GM12864 (cell line): ENCODE data around the gene BLACAT1.

ENCODE experiments used
- DNase-seq: peaks from one replicate; pipeline ENCODE4 v3.0.0-alpha.2; 2011; ENCODE audit warnings: low read depth
- H3K4me3 ChIP-seq: 2 replicates; pipeline ENCODE4 v1.5.1; 2011; ENCODE audit warnings: mild to moderate bottlenecking, low read depth, low read length, control low read depth
- CTCF ChIP-seq: IDR thresholded peaks from 2 replicates; pipeline ENCODE4 v1.5.1; 2011; ENCODE audit warnings: low read depth, mild to moderate bottlenecking, moderate library complexity, low read length, control low read depth, inconsistent platforms; ENCODE audit errors: missing control alignments

BLACAT1 gene

GRCh38 chr1:205444931-205445645, 10.8 kb downstream of the BLACAT1 start:
- no peak for DNase-seq
- no peak for TF ChIP-seq CTCF
- no peak overlapping the region for H3K4me3 ChIP-seq

- TF ChIP-seq CTCF, result no peak
- no peak overlapping the region for H3K4me3 ChIP-seq
- DNase-seq, result no peak
Measured at GRCh38 chr1:205444300-205444930, 11.4 kb downstream of the BLACAT1 start.

- no peak overlapping the region for H3K4me3 ChIP-seq
- no peak for TF ChIP-seq CTCF
- DNase-seq, result no peak
Measured at GRCh38 chr1:205443585-205444299, 12.1 kb downstream of the BLACAT1 start.

GRCh38 chr1:205442051-205442725, 13.7 kb downstream of the BLACAT1 start:
- TF ChIP-seq CTCF, result no peak
- H3K4me3 ChIP-seq, result no peak overlapping the region

GRCh38 chr1:205441716-205442050, 14.2 kb downstream of the BLACAT1 start:
- TF ChIP-seq CTCF, result no peak
- H3K4me3 ChIP-seq, result no peak overlapping the region
- DNase-seq, result no peak

More at GRCh38 chr1:205442051-205442725, 13.7 kb downstream of the BLACAT1 start:
- no peak for DNase-seq

- H3K4me3 ChIP-seq, result no peak overlapping the region
- no peak for TF ChIP-seq CTCF
- DNase-seq, result no peak
Measured at GRCh38 chr1:205441318-205441633, 14.6 kb downstream of the BLACAT1 start.
